Osteoblast (primary cell): Measurements from ENCODE around the gene RAB44. TPM values are rescaled to one million over a fixed set of nuclear protein-coding genes. Genes with fewer than 3 reads are reported as not detected.

Source experiments
- DNase-seq: peaks from one replicate; pipeline ENCODE4 v3.0.0; 2011; ENCODE audit warnings: low spot score, mixed read lengths; ENCODE audit not compliant: insufficient read length; ENCODE audit errors: missing footprints
- H2AFZ ChIP-seq: 2 replicates; pipeline ENCODE4 v1.6.0; 2011; ENCODE audit warnings: mild to moderate bottlenecking, low read length
- H3K27ac ChIP-seq: 2 replicates; pipeline ENCODE4 v1.5.1; 2011; ENCODE audit warnings: mild to moderate bottlenecking, low read depth, low read length, moderate library complexity
- H3K27me3 ChIP-seq: 2 replicates; pipeline ENCODE4 v1.6.0; 2012; ENCODE audit warnings: mild to moderate bottlenecking, control low read depth, inconsistent platforms, low read length, moderate library complexity; ENCODE audit not compliant: insufficient read depth
- H3K36me3 ChIP-seq: 2 replicates; pipeline ENCODE4 v1.5.1; 2011; ENCODE audit warnings: mild to moderate bottlenecking, low read length, control low read depth, moderate library complexity; ENCODE audit not compliant: insufficient read depth
- H3K4me1 ChIP-seq: 2 replicates; pipeline ENCODE4 v1.5.1; 2011; ENCODE audit warnings: mild to moderate bottlenecking, low read length, control low read depth, moderate library complexity; ENCODE audit not compliant: insufficient read depth
- H3K4me2 ChIP-seq: 2 replicates; pipeline ENCODE4 v1.6.0; 2011; ENCODE audit warnings: mild to moderate bottlenecking, low read length; ENCODE audit not compliant: insufficient read depth
- H3K4me3 ChIP-seq: fragments of 200-600 bp; sonication (generic); 3 replicates; pipeline ENCODE4 v1.5.1; 2012; ENCODE audit warnings: mild to moderate bottlenecking, low read length, inconsistent platforms; ENCODE audit not compliant: insufficient read depth
- H3K79me2 ChIP-seq: 2 replicates; pipeline ENCODE4 v1.6.0; 2012; ENCODE audit warnings: mild to moderate bottlenecking, low read length, control low read depth, inconsistent platforms; ENCODE audit not compliant: insufficient read depth
- H3K9me3 ChIP-seq: 2 replicates; pipeline ENCODE4 v1.5.1; 2011; ENCODE audit warnings: low read depth, low read length, control low read depth
- H4K20me1 ChIP-seq: 2 replicates; pipeline ENCODE4 v1.6.0; 2012; ENCODE audit warnings: mild to moderate bottlenecking, low read length, control low read depth; ENCODE audit not compliant: insufficient read depth
- total RNA-seq: library from RNA; depleted of rRNA; stranded (reverse); fragments of >200 nt; gene quantifications from 2 replicates; pipeline ENCODE4 v1.2.3, GENCODE V29; 2012
- TF ChIP-seq, protein P1 (sequence below): IDR thresholded peaks from 2 replicates; pipeline ENCODE4 v1.5.1; 2011; ENCODE audit warnings: mild to moderate bottlenecking, low read depth, low read length, moderate library complexity; ENCODE audit errors: extremely low read depth

RAB44 gene
- total RNA-seq, 1 donor: 0.36 TPM

DNA sequence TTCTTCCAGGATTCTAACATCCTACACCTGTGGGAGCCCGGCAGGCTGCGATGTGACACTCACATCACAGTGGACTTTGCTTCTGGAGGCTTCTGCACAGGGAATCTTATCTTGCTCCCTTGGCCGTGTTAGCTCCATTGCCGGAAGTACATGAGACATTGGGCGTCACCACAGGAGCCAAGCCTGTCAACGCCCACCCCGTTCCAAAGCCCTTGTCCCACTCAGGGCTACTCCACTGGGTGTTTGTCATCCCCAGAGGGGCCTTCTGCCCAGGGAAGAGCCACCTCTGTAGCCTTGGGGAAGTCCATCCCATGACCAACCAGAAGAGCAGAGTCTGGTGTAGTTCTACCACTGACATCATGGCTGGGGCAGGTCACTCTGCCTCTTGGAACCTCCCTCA lies 1.7 kb downstream of the RAB44 start:
- no peaks in the 10 kb centered on the region for H4K20me1 ChIP-seq
- H3K4me1 ChIP-seq: peaks cover 6% of the 10 kb centered on the region
- no peaks in the 10 kb centered on the region for H3K9me3 ChIP-seq
- H3K4me2 ChIP-seq: no peak overlapping the region
- H3K4me3 ChIP-seq: no peak overlapping the region
- no peaks in the 10 kb centered on the region for H3K27me3 ChIP-seq
- no peak overlapping the region for H3K27ac ChIP-seq
- TF ChIP-seq, protein P1, sequence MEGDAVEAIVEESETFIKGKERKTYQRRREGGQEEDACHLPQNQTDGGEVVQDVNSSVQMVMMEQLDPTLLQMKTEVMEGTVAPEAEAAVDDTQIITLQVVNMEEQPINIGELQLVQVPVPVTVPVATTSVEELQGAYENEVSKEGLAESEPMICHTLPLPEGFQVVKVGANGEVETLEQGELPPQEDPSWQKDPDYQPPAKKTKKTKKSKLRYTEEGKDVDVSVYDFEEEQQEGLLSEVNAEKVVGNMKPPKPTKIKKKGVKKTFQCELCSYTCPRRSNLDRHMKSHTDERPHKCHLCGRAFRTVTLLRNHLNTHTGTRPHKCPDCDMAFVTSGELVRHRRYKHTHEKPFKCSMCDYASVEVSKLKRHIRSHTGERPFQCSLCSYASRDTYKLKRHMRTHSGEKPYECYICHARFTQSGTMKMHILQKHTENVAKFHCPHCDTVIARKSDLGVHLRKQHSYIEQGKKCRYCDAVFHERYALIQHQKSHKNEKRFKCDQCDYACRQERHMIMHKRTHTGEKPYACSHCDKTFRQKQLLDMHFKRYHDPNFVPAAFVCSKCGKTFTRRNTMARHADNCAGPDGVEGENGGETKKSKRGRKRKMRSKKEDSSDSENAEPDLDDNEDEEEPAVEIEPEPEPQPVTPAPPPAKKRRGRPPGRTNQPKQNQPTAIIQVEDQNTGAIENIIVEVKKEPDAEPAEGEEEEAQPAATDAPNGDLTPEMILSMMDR: no peak
- H3K79me2 ChIP-seq: no peaks in the 10 kb centered on the region
- DNase-seq: no peak
- no peaks in the 10 kb centered on the region for H3K36me3 ChIP-seq
- no peak overlapping the region for H2AFZ ChIP-seq

DNA sequence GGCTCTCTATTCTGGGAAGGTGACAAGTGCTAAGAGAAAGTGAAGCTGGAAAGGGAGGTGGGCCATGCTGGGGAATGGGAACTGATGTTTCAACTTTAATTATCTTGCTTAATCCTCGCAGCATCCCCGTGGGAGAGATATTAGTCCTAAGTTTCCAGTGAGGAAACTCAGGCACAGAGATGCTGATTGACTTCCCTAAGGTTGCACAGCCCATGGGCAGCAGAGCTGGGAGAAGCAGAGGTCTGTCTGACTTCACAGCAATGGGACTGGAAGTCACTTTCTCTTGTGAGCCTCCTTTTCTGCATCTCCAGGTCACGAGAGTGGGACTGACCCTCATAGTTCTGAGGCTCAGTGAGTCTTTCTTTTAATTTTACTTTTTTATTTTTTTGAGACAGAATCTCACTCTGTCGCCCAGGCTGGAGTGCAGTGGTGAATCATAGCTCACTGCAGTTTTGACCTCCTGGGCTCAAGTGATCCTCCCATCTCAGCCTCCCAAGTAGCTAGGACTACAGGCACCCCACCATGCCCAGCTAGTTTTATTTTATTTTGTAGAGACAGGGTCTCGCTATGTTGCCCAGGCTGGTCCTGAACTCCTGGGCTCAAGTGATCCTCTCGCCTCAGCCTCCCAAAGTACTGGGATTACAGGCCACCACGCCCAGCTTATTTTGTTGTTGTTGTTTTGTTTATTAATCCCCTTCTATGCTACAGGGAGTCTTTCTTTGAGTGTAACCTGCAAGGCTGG lies 2.6 kb downstream of the RAB44 start:
- TF ChIP-seq, protein P1: no peak
- Histone ChIP-seq H3K4me1 (peaks cover 6% of the 10 kb centered on the region), H3K9me3 (no peaks in the 10 kb centered on the region), H3K36me3 (no peaks in the 10 kb centered on the region), H3K27me3 (no peaks in the 10 kb centered on the region), H4K20me1 (no peaks in the 10 kb centered on the region), H2AFZ (no peak overlapping the region), H3K79me2 (no peaks in the 10 kb centered on the region), H3K4me2 (no peak overlapping the region), H3K4me3 (no peak overlapping the region), H3K27ac (no peak overlapping the region)
- DNase-seq: no peak

DNA sequence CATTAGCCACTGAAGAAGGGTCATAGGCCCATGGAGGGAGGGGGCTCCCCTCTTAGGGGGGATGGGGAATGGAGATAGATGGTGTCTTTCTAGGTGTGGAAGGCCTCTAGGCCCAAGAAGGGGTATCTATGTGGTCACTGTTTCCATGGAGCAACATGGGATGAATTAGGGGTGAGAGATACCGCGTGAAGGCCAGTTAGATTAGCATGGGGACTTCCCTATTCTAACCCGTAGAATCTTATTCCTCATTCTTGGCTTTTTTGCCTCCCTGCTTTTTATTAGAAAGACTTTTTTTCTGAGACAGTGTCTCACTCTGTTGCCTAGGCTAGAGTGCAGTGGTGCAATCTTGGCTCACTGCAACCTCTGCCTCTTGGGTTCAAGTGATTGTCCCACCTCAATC lies 3.2 kb downstream of the RAB44 start:
- Histone ChIP-seq H3K27ac (no peak overlapping the region), H3K79me2 (no peaks in the 10 kb centered on the region), H3K9me3 (no peaks in the 10 kb centered on the region), H3K4me2 (no peak overlapping the region), H3K4me1 (peaks cover 6% of the 10 kb centered on the region), H3K36me3 (no peaks in the 10 kb centered on the region), H3K4me3 (no peak overlapping the region), H3K27me3 (no peaks in the 10 kb centered on the region), H4K20me1 (no peaks in the 10 kb centered on the region), H2AFZ (no peak overlapping the region)
- no peak for DNase-seq
- TF ChIP-seq, protein P1: no peak

DNA sequence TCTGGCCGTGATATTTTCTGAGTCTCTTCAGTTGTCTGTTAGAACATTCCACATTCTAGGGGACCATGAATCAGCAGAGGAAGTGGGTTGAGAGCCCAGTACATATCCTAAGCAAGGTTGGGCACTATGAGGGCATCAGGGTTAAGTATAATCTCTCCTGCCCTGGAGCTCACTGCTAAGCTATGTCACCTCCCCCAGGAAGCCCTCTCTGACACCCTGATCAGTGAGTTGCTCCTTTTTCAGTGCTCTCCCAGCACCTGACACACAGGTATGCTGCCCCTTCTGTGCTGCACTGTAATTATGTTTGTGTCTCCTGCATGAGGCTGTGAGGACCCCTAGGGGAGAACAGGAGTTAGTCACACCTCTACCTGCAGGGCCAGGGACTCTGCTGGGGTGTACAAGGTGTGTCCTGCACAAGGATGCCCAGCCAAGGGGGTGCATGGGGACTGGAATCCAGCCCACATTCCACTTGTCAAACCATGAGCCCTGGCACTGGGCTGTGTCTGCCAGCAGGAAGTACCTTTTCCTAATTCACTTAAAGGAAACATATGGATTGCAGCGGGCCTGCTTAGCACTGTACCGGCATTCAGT lies 3.9 kb downstream of the RAB44 start:
- Histone ChIP-seq H4K20me1 (no peaks in the 10 kb centered on the region), H3K27me3 (no peaks in the 10 kb centered on the region), H3K4me3 (no peak overlapping the region), H3K36me3 (no peaks in the 10 kb centered on the region), H3K4me2 (no peak overlapping the region), H3K27ac (no peak overlapping the region), H3K9me3 (no peaks in the 10 kb centered on the region), H3K4me1 (peaks cover 6% of the 10 kb centered on the region), H2AFZ (no peak overlapping the region), H3K79me2 (no peaks in the 10 kb centered on the region)
- DNase-seq: no peak
- TF ChIP-seq, protein P1: no peak
